Stimulated activated CD4-positive, alpha-beta T cell treated with anti-CD3 and anti-CD28 coated beads, Interleukin-1b, Interleukin-23, amount 100 ng/mL, for 1 hour (primary cell): ENCODE data around the gene JAK3.
"Not testable (repeated sequence)": the region's sequence is repeated elsewhere in the genome, so short reads cannot be mapped to it uniquely, and the experiment has no call there.

Source experiments
- DNase-seq, 2 donors: peaks; one replicate each; pipeline ENCODE4 v3.0.0-alpha.2; 2020; ENCODE audit warnings: low read depth in 2 of 2

The JAK3 gene

DNA sequence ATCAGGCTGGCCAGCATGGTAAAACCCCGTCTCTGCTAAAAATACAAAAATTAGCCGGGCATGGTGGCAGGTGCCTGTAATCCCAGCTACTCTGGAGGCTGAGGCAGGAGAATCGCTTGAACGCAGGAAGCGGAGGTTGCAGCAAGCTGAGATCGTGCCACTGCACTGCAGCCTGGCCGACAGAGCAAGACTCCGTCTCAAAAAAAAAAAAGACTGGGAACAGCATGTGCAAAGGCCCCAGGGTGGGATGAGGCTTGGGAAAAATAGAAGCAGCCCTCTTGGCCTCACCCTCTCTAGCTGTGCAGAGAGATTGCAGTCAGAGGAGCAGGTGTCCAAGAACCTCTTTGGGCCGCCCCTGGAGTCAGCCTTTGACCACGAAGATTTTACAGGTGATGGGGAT is 69.9 kb downstream of the JAK3 start:
- DNase-seq = not testable (repeated sequence)

DNA sequence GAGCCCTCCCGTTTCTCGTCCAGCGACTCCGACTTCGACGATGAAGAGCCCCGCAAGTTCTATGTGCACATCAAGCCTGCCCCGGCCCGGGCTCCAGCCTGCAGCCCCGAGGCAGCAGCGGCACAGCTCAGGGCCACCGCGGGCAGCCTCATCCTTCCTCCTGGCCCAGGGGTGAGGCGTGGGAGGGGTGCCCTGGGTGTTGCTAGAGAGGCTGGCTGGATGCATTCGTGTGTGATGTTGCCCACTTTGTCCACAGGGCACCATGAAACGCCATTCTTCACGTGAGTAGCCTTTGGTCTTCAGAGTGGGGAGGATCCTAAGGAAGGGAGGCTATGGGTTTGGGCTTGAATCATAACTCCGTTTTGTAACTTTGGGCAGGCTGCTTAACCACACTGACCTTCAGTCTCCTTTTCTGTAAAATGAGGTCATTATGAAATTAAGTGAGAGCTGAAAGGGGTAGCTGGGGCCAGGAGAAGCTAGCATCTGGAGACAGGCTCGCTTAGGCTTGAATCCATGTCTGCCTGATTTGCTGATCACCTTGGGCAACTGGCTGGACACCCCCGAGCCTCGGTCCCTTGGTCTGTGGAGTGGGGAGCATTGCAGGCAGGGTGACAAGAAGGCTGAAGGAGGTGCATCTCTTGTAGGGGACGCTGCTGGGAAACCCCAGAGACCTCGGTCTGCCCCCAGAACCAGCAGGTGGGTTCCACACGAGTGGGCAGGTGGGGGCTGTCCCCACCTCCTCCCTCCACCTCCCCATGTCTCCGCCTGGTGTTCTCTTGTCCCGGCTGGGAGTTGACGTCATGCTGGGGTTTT is 71.6 kb downstream of the JAK3 start:
- no peak for DNase-seq

DNA sequence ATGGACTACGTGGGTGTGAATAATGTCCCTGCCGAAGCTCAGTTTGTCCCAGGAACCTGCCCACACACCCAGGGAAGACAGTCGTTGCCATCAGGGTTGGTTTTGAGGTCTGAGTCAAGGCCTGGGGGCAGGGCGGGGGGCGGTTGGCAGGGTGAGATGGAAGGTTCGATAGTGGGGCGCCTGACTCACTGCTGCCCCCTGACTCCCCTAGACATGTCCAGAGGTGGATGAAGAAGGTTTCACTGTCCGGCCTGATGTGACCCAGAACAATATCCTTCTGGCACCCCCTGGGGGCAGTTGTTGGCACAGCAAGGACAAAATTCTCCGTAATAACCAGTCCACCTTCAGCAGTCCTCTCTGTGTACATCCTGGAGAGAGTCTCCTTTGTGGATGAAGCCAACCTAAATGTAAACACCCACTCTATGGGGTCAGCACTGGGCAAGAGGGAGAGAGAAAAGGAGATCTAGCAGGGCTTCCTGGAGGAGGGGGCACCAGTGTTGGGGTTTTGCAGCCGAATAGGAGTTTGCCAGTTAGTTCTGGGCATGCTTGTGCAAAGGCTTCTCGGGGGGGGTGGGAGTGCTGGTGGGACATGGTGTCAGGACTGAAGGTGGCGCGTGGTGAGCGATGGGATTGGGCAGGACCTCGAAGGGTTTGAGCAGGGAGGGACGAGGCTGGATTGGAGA is 72.4 kb downstream of the JAK3 start:
- no peak for DNase-seq
